ENCODE measurements around the gene CELSR2. TPM values are rescaled to one million over a fixed set of nuclear protein-coding genes. Genes with fewer than 3 reads are reported as not detected.

The CELSR2 gene
- total and polyA plus RNA-seq, 2 donors (not counting 1 experiment from before 2014, with no cell fraction given): 0.57 to 2.7 TPM

DNA sequence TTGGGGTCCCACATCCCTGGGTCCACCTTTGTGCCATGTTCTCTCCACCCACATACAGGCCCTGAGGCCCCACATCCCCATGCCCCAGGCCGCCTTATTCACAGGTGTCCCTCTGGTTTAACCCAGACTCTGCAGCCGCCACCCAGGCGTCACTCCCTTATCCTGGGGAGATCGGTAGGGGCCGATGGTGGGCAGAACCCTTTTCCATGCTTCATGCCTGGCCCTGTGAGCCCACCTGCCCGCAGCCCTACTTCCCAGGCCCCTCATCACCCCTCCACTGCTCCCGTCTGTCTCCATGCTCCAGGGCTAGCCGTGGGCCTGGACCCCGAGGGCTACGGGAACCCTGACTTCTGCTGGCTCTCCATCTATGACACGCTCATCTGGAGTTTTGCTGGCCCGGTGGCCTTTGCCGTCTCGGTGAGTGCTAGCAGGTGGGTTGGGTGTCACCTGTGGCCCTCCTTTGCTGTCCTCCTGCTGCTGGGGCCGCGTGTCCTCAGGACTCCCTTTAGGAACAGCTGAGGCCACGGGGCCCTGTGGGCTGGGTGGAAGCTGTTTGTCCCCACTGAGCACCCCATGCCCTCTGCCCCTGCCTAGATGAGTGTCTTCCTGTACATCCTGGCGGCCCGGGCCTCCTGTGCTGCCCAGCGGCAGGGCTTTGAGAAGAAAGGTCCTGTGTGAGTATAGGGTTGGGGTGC is 21.4 kb downstream of the CELSR2 start:
- no peaks in the 10 kb centered on the region for H3K79me2 ChIP-seq (ENCODE audit: control insufficient read depth, insufficient read depth, low read length)
- TF ChIP-seq EZH2 (IDR thresholded peaks at IDR 0.05; ENCODE audit: borderline replicate concordance, insufficient read depth, low read depth, low read length, poor library complexity, severe bottlenecking): no peak
- TF ChIP-seq, protein P1, sequence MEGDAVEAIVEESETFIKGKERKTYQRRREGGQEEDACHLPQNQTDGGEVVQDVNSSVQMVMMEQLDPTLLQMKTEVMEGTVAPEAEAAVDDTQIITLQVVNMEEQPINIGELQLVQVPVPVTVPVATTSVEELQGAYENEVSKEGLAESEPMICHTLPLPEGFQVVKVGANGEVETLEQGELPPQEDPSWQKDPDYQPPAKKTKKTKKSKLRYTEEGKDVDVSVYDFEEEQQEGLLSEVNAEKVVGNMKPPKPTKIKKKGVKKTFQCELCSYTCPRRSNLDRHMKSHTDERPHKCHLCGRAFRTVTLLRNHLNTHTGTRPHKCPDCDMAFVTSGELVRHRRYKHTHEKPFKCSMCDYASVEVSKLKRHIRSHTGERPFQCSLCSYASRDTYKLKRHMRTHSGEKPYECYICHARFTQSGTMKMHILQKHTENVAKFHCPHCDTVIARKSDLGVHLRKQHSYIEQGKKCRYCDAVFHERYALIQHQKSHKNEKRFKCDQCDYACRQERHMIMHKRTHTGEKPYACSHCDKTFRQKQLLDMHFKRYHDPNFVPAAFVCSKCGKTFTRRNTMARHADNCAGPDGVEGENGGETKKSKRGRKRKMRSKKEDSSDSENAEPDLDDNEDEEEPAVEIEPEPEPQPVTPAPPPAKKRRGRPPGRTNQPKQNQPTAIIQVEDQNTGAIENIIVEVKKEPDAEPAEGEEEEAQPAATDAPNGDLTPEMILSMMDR (IDR thresholded peaks at IDR 0.05): no peak
- H3K27me3 ChIP-seq (replicated peaks in 1 of 4; ENCODE audit: control extremely low read depth in 1 of 4, control insufficient read depth in 3 of 4, insufficient read depth in 4 of 4, low read length in 3 of 4): peaks cover 0 to 4% (median 0%) of the 10 kb centered on the region in 4 experiments
- H3K27me3 Mint-ChIP-seq: no peaks in the 10 kb centered on the region
- no peak overlapping the region for H3K27ac Mint-ChIP-seq
- POLR2A ChIA-PET: no interaction called here
- no peak overlapping the region for H3K4me3 ChIP-seq (ENCODE audit: control extremely low read depth in 1 of 5, extremely low read depth in 1 of 5, insufficient read depth in 1 of 5, low read depth in 2 of 5, low read length in 4 of 5)
- H2AFZ ChIP-seq (ENCODE audit: insufficient read depth, low read depth, low read length, poor library complexity, severe bottlenecking): no peak overlapping the region
- ATAC-seq (ENCODE audit: low read depth): no peak
- H3K4me1 ChIP-seq (ENCODE audit: control insufficient read depth in 2 of 2, insufficient read depth in 2 of 2, low read length in 2 of 2): no peaks in the 10 kb centered on the region
- CTCF ChIA-PET: no interaction called here
- H3K27ac ChIP-seq (ENCODE audit: low read length in 2 of 2): no peak overlapping the region
- no peaks in the 10 kb centered on the region for H3K9me3 ChIP-seq (ENCODE audit: control extremely low read depth in 1 of 3, control insufficient read depth in 2 of 3, insufficient read depth in 1 of 3, low read length in 2 of 3)
- no peak overlapping the region for H3K4me3 Mint-ChIP-seq
- intact Hi-C loops (cut with micrococcal nuclease): no loop called here
- DNase-seq: no peak
- H4K20me1 ChIP-seq (ENCODE audit: control insufficient read depth, insufficient read depth, low read length, poor library complexity, severe bottlenecking): no peaks in the 10 kb centered on the region
- H3K4me1 Mint-ChIP-seq: no peaks in the 10 kb centered on the region
- no peak overlapping the region for H3K4me2 ChIP-seq (replicated peaks; ENCODE audit: low read depth, low read length, poor library complexity, severe bottlenecking)
- no peaks in the 10 kb centered on the region for H3K9me3 Mint-ChIP-seq (ENCODE audit: insufficient read depth)
- WGBS (ENCODE audit: insufficient coverage): 96% methylated on average over 18 of the region's 20 CpGs
- no peak overlapping the region for H3K9ac ChIP-seq (ENCODE audit: low read length)
- no peaks in the 10 kb centered on the region for H3K36me3 ChIP-seq (replicated peaks in 1 of 2; ENCODE audit: control extremely low read depth in 1 of 2, control insufficient read depth in 1 of 2, extremely low read depth in 1 of 2, insufficient read depth in 2 of 2, low read length in 1 of 2)

DNA sequence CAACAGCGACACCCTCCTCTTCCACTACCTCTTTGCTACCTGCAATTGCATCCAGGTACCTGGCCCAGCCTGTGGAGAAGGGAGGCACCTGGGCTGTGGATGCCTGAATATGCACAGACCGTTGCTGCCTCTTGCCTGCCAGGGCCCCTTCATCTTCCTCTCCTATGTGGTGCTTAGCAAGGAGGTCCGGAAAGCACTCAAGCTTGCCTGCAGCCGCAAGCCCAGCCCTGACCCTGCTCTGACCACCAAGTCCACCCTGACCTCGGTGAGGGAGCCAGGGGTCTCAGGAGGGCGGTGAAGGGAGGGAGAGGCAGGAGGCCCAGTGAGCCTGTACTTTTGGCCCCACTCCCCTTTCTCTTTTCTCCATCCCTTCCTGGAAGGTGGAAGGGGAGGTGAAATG is 22.1 kb downstream of the CELSR2 start:
- Histone ChIP-seq H2AFZ (ENCODE audit: insufficient read depth, low read depth, low read length, poor library complexity, severe bottlenecking) (no peak overlapping the region), H3K9ac (ENCODE audit: low read length) (no peak overlapping the region), H4K20me1 (ENCODE audit: control insufficient read depth, insufficient read depth, low read length, poor library complexity, severe bottlenecking) (no peaks in the 10 kb centered on the region), H3K27ac (ENCODE audit: low read length in 2 of 2) (no peak overlapping the region), H3K27me3 (replicated peaks in 1 of 4; ENCODE audit: control extremely low read depth in 1 of 4, control insufficient read depth in 3 of 4, insufficient read depth in 4 of 4, low read length in 3 of 4) (peaks cover 0 to 4% (median 0%) of the 10 kb centered on the region in 4 experiments), H3K4me3 (ENCODE audit: control extremely low read depth in 1 of 5, extremely low read depth in 1 of 5, insufficient read depth in 1 of 5, low read depth in 2 of 5, low read length in 4 of 5) (no peak overlapping the region), H3K36me3 (replicated peaks in 1 of 2; ENCODE audit: control extremely low read depth in 1 of 2, control insufficient read depth in 1 of 2, extremely low read depth in 1 of 2, insufficient read depth in 2 of 2, low read length in 1 of 2) (no peaks in the 10 kb centered on the region), H3K79me2 (ENCODE audit: control insufficient read depth, insufficient read depth, low read length) (no peaks in the 10 kb centered on the region), H3K4me2 (replicated peaks; ENCODE audit: low read depth, low read length, poor library complexity, severe bottlenecking) (no peak overlapping the region), H3K4me1 (ENCODE audit: control insufficient read depth in 2 of 2, insufficient read depth in 2 of 2, low read length in 2 of 2) (no peaks in the 10 kb centered on the region), H3K9me3 (ENCODE audit: control extremely low read depth in 1 of 3, control insufficient read depth in 2 of 3, insufficient read depth in 1 of 3, low read length in 2 of 3) (no peaks in the 10 kb centered on the region)
- intact Hi-C loops (cut with micrococcal nuclease): no loop called here
- 88% methylated on average over 1 of the region's 6 CpGs for WGBS (ENCODE audit: insufficient coverage)
- ChIA-PET POLR2A (no interaction called here), CTCF (no interaction called here)
- DNase-seq: no peak
- Mint-ChIP-seq H3K9me3 (ENCODE audit: insufficient read depth) (no peaks in the 10 kb centered on the region), H3K4me1 (no peaks in the 10 kb centered on the region), H3K4me3 (no peak overlapping the region), H3K27ac (no peak overlapping the region), H3K27me3 (no peaks in the 10 kb centered on the region)
- TF ChIP-seq EZH2 (IDR thresholded peaks at IDR 0.05; ENCODE audit: borderline replicate concordance, insufficient read depth, low read depth, low read length, poor library complexity, severe bottlenecking): no peak
- TF ChIP-seq, protein P1 (IDR thresholded peaks at IDR 0.05): no peak
- ATAC-seq (ENCODE audit: low read depth): no peak

Data from B cell (primary cell).